B cell (primary cell): ENCODE measurements around the gene ADRB1.

Source experiments
- CTCF ChIP-seq: fragments of 200-600 bp; IDR thresholded peaks from one replicate; pipeline ENCODE4 v1.8.0; 2022; ENCODE audit warnings: antibody characterized with exemption, mild to moderate bottlenecking
- EZH2 ChIP-seq: IDR thresholded peaks from 2 replicates; pipeline ENCODE4 v1.6.1; 2012; ENCODE audit warnings: borderline replicate concordance, low read depth, mild to moderate bottlenecking, moderate library complexity, low read length; ENCODE audit not compliant: insufficient read depth, poor library complexity, severe bottlenecking

- TF ChIP-seq CTCF (no peak), EZH2 (no peak)
Observed at GRCh38 chr10:114028425-114028824, 15.2 kb upstream of the ADRB1 start.
